NB4 (cell line): ENCODE measurements around the gene C6orf47.

Source experiments
- CTCF ChIP-seq: IDR thresholded peaks from one replicate; pipeline ENCODE4 v1.5.1; 2012; ENCODE audit warnings: low read depth, low read length
- MAX ChIP-seq: IDR thresholded peaks from 2 replicates; pipeline ENCODE4 v1.6.1; 2011; ENCODE audit warnings: low read depth, low read length
- POLR2A ChIP-seq: IDR thresholded peaks from 2 replicates; pipeline ENCODE4 v1.6.1; 2011; ENCODE audit warnings: mild to moderate bottlenecking; ENCODE audit not compliant: insufficient read length; ENCODE audit errors: extremely low read depth

DNA sequence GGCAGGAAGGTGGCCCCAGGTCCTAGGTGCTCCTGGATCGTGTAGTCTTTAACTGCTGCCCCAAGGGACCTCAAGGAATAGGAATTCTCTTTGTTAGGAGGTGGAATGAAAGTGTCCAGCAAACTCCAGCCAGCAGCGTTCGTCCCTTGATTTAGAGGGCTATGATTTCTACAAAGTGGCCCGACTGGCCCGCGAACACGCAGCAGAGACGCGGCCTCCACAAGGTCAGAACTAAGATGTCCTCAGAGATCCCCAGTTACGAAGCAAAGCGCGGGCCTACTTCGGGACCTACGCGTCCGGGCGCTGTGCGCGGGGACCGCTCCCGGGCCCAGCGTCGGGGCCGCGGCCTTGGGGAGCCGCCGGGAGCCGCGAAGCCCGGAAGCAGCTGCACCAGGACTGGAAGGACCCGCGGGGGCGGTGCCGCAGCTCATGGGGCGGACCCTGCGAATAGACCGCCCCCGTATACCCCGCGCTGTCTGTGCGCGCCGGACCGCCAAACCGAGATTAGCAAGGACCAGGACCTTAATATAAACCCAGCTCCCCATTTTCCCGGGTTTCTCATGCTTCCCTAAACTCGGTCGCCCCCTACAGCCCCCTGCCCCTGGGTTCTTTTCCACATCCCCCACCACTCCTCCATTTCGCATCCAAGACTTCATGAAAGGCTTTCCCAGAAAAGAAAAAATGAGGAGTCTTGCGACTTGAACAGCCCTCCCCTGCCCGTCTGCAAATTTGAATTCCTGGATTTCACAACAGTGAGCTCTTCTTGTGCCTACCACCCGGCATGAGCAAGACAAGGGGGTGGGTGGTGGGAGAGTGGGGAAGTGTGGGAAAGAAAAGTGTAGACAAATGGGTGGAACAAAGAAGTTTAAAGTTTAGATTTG lies at the start of gene C6orf47:
- TF ChIP-seq CTCF = no peak
- peak; percentile 75 for TF ChIP-seq POLR2A
- TF ChIP-seq MAX = peak; percentile 57; the same call in 1 of the 2 replicates
